A549 treated with CpdA at 1 μM for 4 hours (cell line): Measurements from ENCODE around the gene SUCLG2. TPM values are rescaled to one million over a fixed set of nuclear protein-coding genes. Genes with fewer than 3 reads are reported as not detected.

Experiments used
- total RNA-seq: library from RNA; stranded (reverse); fragments of 200-300 nt; extraction: Qiagen RNA extraction; gene quantifications from 5 replicates; pipeline ENCODE4 v1.2.3, GENCODE V29; 2022; ENCODE audit warnings: low read depth

SUCLG2 gene, protein sequence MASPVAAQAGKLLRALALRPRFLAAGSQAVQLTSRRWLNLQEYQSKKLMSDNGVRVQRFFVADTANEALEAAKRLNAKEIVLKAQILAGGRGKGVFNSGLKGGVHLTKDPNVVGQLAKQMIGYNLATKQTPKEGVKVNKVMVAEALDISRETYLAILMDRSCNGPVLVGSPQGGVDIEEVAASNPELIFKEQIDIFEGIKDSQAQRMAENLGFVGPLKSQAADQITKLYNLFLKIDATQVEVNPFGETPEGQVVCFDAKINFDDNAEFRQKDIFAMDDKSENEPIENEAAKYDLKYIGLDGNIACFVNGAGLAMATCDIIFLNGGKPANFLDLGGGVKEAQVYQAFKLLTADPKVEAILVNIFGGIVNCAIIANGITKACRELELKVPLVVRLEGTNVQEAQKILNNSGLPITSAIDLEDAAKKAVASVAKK
- total RNA-seq, result 33.9 to 45.4 TPM (median 36.5 TPM) in 5 replicates

DNA sequence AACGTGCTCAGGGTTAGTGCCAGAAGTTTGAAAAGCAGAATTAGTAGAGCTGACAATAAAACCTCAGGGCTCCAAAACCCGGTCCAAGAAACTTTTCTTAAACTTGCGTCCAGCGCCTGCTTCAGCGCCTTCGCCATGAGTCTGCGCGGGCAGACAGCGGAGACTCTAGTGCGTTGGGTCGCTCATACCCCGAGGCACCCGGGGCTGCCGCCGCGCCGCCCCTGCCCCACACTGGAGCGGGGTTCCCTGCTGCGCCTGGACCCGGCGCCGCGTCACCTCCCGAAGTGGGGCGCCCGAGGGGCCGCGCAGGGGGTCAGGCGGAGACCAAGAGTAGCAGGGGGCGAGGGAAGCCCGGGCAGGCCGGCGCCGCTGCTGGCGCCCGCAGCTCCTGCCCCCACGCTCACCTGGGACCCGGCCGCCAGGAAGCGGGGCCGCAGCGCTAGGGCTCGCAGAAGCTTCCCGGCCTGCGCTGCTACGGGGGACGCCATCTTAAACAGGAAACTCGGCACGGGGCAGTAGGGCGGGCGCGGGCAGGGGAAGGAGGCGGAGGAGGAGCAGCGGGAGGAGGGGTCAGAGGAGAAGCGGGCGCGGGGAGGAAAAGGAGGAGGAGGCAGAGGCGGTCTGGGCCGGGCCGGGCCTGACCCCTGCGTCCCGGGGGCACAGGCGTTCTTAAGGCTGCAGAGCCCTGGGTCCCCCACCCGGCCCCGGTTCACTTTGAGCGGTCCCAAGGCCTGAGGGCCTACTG is at the start of gene SUCLG2:
Gene SUCLG2, minus strand, starts transcription at position 514 of the 745 bp plus-strand sequence. Its CDS starts 26 bp downstream, at position 488.

